HFFc6 (cell line): ENCODE data around the gene TBXAS1. TPM values are rescaled to one million over a fixed set of nuclear protein-coding genes. Genes with fewer than 3 reads are reported as not detected.

Source experiments
- DNase-seq: peaks from one replicate; pipeline ENCODE4 v3.0.0-alpha.2; 2018
- H3K27ac Mint-ChIP-seq: 2 replicates; pipeline ENCODE4 v1.8.0; 2020; ENCODE audit warnings: mild to moderate bottlenecking, mixed read lengths
- H3K27me3 Mint-ChIP-seq: 2 replicates; pipeline ENCODE4 v1.8.0; 2021; ENCODE audit warnings: mild to moderate bottlenecking, moderate library complexity, mixed read lengths; ENCODE audit not compliant: insufficient read depth
- H3K36me3 Mint-ChIP-seq: 2 replicates; pipeline ENCODE4 v1.8.0; 2021; ENCODE audit warnings: low read depth, mixed read lengths
- H3K4me1 Mint-ChIP-seq: 2 replicates; pipeline ENCODE4 v1.8.0; 2020; ENCODE audit warnings: low read depth, mixed read lengths
- H3K4me3 Mint-ChIP-seq: 2 replicates; pipeline ENCODE4 v1.8.0; 2020; ENCODE audit warnings: mild to moderate bottlenecking, moderate library complexity, mixed read lengths
- H3K9me3 Mint-ChIP-seq: 2 replicates; pipeline ENCODE4 v1.8.0; 2020; ENCODE audit warnings: mild to moderate bottlenecking, mixed read lengths
- total RNA-seq, 6 experiments: library from RNA; stranded (reverse); fragmentation: NEBNext Ultra II Directional; extraction: Animal tissue kit (Norgen Biotek cat#: 25700); gene quantifications; 2 replicates in 1 of 6; 3 replicates in 5 of 6; pipeline ENCODE4 v1.2.3, GENCODE V29; 2021
- TF ChIP-seq, protein P1 (sequence below): fragments of 200-600 bp; sonication (generic); IDR thresholded peaks from 2 replicates; pipeline ENCODE4 v1.5.0; 2021; ENCODE audit warnings: antibody characterized with exemption, mild to moderate bottlenecking

Gene TBXAS1
- total RNA-seq, 6 experiments from 2014 or later, result 0.47 to 1.8 (median 1.0) TPM

- peaks cover 63% of the 10 kb centered on the region for H3K4me1 Mint-ChIP-seq
- no peak for DNase-seq
- TF ChIP-seq, protein P1, sequence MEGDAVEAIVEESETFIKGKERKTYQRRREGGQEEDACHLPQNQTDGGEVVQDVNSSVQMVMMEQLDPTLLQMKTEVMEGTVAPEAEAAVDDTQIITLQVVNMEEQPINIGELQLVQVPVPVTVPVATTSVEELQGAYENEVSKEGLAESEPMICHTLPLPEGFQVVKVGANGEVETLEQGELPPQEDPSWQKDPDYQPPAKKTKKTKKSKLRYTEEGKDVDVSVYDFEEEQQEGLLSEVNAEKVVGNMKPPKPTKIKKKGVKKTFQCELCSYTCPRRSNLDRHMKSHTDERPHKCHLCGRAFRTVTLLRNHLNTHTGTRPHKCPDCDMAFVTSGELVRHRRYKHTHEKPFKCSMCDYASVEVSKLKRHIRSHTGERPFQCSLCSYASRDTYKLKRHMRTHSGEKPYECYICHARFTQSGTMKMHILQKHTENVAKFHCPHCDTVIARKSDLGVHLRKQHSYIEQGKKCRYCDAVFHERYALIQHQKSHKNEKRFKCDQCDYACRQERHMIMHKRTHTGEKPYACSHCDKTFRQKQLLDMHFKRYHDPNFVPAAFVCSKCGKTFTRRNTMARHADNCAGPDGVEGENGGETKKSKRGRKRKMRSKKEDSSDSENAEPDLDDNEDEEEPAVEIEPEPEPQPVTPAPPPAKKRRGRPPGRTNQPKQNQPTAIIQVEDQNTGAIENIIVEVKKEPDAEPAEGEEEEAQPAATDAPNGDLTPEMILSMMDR, result no peak
- H3K9me3 Mint-ChIP-seq, result no peaks in the 10 kb centered on the region
- peaks cover 1% of the 10 kb centered on the region; the same call in 1 of the 2 replicates for H3K27me3 Mint-ChIP-seq
- H3K4me3 Mint-ChIP-seq, result no peak overlapping the region
- H3K36me3 Mint-ChIP-seq, result peaks cover 8% of the 10 kb centered on the region
- H3K27ac Mint-ChIP-seq, result peak overlapping the region; percentile 61; the same call in 1 of the 2 replicates
These were observed 204.8 kb downstream of the TBXAS1 start for GRCh38 chr7:140033779-140034363.

GRCh38 chr7:140034421-140034820 is 205.4 kb downstream of the TBXAS1 start:
- Mint-ChIP-seq H3K27me3 (peaks cover 1% of the 10 kb centered on the region; the same call in 1 of the 2 replicates), H3K9me3 (no peaks in the 10 kb centered on the region), H3K4me3 (no peak overlapping the region), H3K36me3 (peaks cover 8% of the 10 kb centered on the region), H3K27ac (0 out of 2 replicates have a peak overlapping the region, but pooled peaks have one; percentile 81), H3K4me1 (peaks cover 68% of the 10 kb centered on the region)
- TF ChIP-seq, protein P1, result no peak
- DNase-seq, result no peak

DNA sequence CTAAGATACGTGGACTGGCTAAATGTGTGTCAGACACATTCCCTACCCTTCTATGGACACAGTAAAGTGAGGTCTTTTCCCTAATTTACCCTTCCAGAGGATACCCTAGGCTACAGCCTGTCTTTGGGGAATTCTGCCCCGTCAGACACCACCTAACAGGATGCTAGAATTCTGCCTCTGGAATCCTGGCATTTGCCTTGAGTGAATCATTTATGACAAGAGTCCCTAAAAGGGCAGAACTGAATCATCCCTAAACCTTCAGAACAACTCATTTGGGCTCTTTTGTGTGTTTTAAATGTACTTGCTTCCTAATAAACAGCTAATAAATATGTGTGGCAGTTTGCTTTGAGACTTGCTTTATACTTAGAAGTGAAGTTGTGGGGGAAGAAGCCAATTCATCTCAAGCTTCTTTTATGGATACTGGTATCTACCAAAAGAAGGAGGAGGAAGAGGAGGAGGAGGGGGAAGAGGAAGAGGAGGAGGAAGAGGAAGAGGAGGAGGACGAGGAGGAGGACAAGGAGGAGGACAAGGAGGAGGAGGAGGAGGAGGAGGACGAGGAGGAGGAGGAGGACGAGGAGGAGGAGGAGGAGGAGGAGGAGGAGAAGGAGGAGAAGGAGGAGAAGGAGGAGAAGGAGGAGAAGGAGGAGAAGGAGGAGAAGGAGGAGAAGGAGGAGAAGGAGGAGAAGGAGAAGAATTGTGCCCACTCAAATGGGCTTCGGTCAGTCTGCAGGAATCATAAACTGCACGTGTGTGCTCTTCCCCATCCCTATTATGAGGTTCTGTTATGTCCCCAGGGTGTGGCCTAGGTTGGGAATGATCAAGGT is 206.5 kb downstream of the TBXAS1 start:
- Mint-ChIP-seq H3K27me3 (peaks cover 1% of the 10 kb centered on the region; the same call in 1 of the 2 replicates), H3K27ac (peak overlapping the region; percentile 81), H3K4me1 (peaks cover 74% of the 10 kb centered on the region), H3K9me3 (no peaks in the 10 kb centered on the region), H3K4me3 (peak overlapping the region; percentile 78), H3K36me3 (peaks cover 8% of the 10 kb centered on the region)
- DNase-seq, result peak; percentile 76
- TF ChIP-seq, protein P1, result no peak

GRCh38 chr7:140036224-140036962 is 207.3 kb downstream of the TBXAS1 start:
- H3K36me3 Mint-ChIP-seq, result peaks cover 13% of the 10 kb centered on the region
- DNase-seq, result no peak
- H3K4me1 Mint-ChIP-seq, result peaks cover 76% of the 10 kb centered on the region
- TF ChIP-seq, protein P1, result no peak
- H3K4me3 Mint-ChIP-seq, result peak overlapping the region; percentile 11; the same call in 1 of the 2 replicates
- peak overlapping the region; percentile 42 for H3K27ac Mint-ChIP-seq
- no peaks in the 10 kb centered on the region for H3K9me3 Mint-ChIP-seq
- peaks cover 1% of the 10 kb centered on the region; the same call in 1 of the 2 replicates for H3K27me3 Mint-ChIP-seq

- H3K9me3 Mint-ChIP-seq, result no peaks in the 10 kb centered on the region
These were observed 210.0 kb downstream of the TBXAS1 start for GRCh38 chr7:140039066-140039465.

More at GRCh38 chr7:140039066-140039465, 210.0 kb downstream of the TBXAS1 start:
- peaks cover 1% of the 10 kb centered on the region; the same call in 1 of the 2 replicates for H3K27me3 Mint-ChIP-seq
- H3K4me3 Mint-ChIP-seq, result peak overlapping the region; percentile 1; the same call in 1 of the 2 replicates
- peak overlapping the region; percentile 38; the same call in 1 of the 2 replicates for H3K27ac Mint-ChIP-seq
- peaks cover 58% of the 10 kb centered on the region for H3K4me1 Mint-ChIP-seq
- DNase-seq, result peak; percentile 38
- TF ChIP-seq, protein P1, result no peak
- peaks cover 14% of the 10 kb centered on the region for H3K36me3 Mint-ChIP-seq
